Measurements from ENCODE around the gene RBM28. TPM values are rescaled to one million over a fixed set of nuclear protein-coding genes. Genes with fewer than 3 reads are reported as not detected.

RBM28 gene
- total and polyA plus RNA-seq, 2 of the 8 experiments (the other 6 are each of a cell fraction or from before 2014, with no cell fraction given): 12.8 to 65.3 TPM

- Histone ChIP-seq H3K9ac (replicated peaks in 1 of 4; ENCODE audit: extremely low read depth in 1 of 4, low read depth in 3 of 4, low read length in 3 of 4) (no peak overlapping the region), H3K9me3 (ENCODE audit: insufficient read depth in 2 of 2, low read depth in 1 of 2, low read length in 1 of 2) (no peaks in the 10 kb centered on the region), H3K4me1 (replicated peaks in 1 of 4; ENCODE audit: control insufficient read depth in 3 of 4, insufficient read depth in 4 of 4, low read length in 3 of 4) (peaks cover 4 to 28% (median 21%) of the 10 kb centered on the region in 4 experiments), H2AK5ac (ENCODE audit: low read depth, low read length) (no peak overlapping the region), H3K4me2 (ENCODE audit: insufficient read depth in 1 of 2, low read depth in 2 of 2, low read length in 2 of 2) (peak overlapping the region; percentile 57 to 61; a peak in 3 of 4 replicates), H3K23me2 (ENCODE audit: low read depth, low read length) (no peaks in the 10 kb centered on the region; the same call in 1 of the 2 replicates), H3K23ac (ENCODE audit: insufficient read length) (no peak overlapping the region), H2BK20ac (ENCODE audit: low read length) (peak overlapping the region; percentile 99), H4K20me1 (replicated peaks in 1 of 2; ENCODE audit: control insufficient read depth in 1 of 2, insufficient read depth in 2 of 2, low read length in 2 of 2) (no peaks in the 10 kb centered on the region), H3K4me3 (ENCODE audit: extremely low read depth in 1 of 4, insufficient read depth in 2 of 4, low read depth in 3 of 4, low read length in 4 of 4) (peak overlapping the region in 1 of 4 experiments; percentile 38; a peak in 2 of 8 replicates), H3K56ac (replicated peaks; ENCODE audit: insufficient read length, low read depth, low read length) (no peak overlapping the region), H3K18ac (ENCODE audit: extremely low read depth, low read length) (peak overlapping the region; percentile 79), H3K27me3 (replicated peaks in 1 of 4; ENCODE audit: control insufficient read depth in 3 of 4, extremely low read depth in 1 of 4, insufficient read depth in 3 of 4, low read length in 3 of 4) (peaks cover 0 to 3% (median 1%) of the 10 kb centered on the region in 4 experiments; a peak in 2 of 7 replicates), H3K14ac (ENCODE audit: insufficient read length) (no peak overlapping the region), H2BK15ac (ENCODE audit: low read length) (peak overlapping the region; percentile 66; the same call in 1 of the 2 replicates), H4K91ac (replicated peaks; ENCODE audit: insufficient read length, low read length) (peak overlapping the region; percentile 16), H3K79me2 (ENCODE audit: control insufficient read depth in 1 of 2, insufficient read depth in 2 of 2, low read length in 2 of 2) (no peaks in the 10 kb centered on the region), H2BK12ac (ENCODE audit: low read depth, low read length) (peak overlapping the region; percentile 84), H3K36me3 (ENCODE audit: control insufficient read depth in 2 of 4, insufficient read depth in 4 of 4, low read length in 3 of 4) (no peaks in the 10 kb centered on the region), H2AFZ (ENCODE audit: low read length) (peak overlapping the region; percentile 56; the same call in 1 of the 2 replicates), H2BK120ac (replicated peaks; ENCODE audit: low read depth, low read length) (peak overlapping the region; percentile 10), H3K27ac (ENCODE audit: low read depth, low read length) (no peak overlapping the region), H4K8ac (ENCODE audit: extremely low read depth, insufficient read depth, low read length) (no peak overlapping the region), H4K5ac (ENCODE audit: insufficient read length, low read depth, low read length) (no peak overlapping the region), H2BK5ac (ENCODE audit: low read depth, low read length) (peak overlapping the region; percentile 63; the same call in 1 of the 2 replicates), H3K79me1 (ENCODE audit: low read depth, low read length) (no peaks in the 10 kb centered on the region; the same call in 1 of the 2 replicates), H3K4ac (replicated peaks; ENCODE audit: insufficient read length, low read depth, low read length) (peak overlapping the region; percentile 17)
- 88% methylated on average over 1 of the region's 1 CpG; no CpG with 5 or more reads in 1 of the 2 experiments for WGBS, 2 experiments (ENCODE audit: extremely low coverage in 1 of 2, insufficient coverage in 1 of 2, insufficient read length in 1 of 2, insufficient replicate concordance in 2 of 2, low coverage in 1 of 2, low lambda C conversion rate in 2 of 2, missing lambda C conversion rate in 1 of 2)
- FAIRE-seq: no peak
- POLR2A ChIA-PET (ENCODE audit: partially characterized antibody): interaction anchor here (0.6 to 2.6 kb wide), 7 partner anchors 10 to 189 kb away, joined by 3 to 23 read pairs (median 7); partner anchors contain the start of genes HILPDA and RBM28
- TF ChIP-seq NRF1 (IDR thresholded peaks at IDR 0.05; ENCODE audit: low read depth, low read length): no peak
- TF ChIP-seq SP1 (IDR thresholded peaks at IDR 0.05; ENCODE audit: low read depth, low read length): no peak
- TF ChIP-seq TBP (IDR thresholded peaks at IDR 0.05; ENCODE audit: low read depth, low read length): no peak
- no peak for TF ChIP-seq JUND (IDR thresholded peaks at IDR 0.05; ENCODE audit: low read length)
- TF ChIP-seq SAP30 (IDR thresholded peaks at IDR 0.05; ENCODE audit: insufficient read depth, insufficient replicate concordance, low read length): no peak
- no peak for TF ChIP-seq RXRA (IDR thresholded peaks at IDR 0.05; ENCODE audit: insufficient read depth, low read depth, low read length)
- no peak for TF ChIP-seq TCF12 (IDR thresholded peaks at IDR 0.05; ENCODE audit: low read depth, low read length)
- TF ChIP-seq CBX8 (IDR thresholded peaks at IDR 0.05; ENCODE audit: borderline replicate concordance, low read depth, low read length): no peak
- no peak for TF ChIP-seq KDM5A (IDR thresholded peaks at IDR 0.05; ENCODE audit: low read length)
- no peak for DNase-seq (ENCODE audit: low read depth in 1 of 2, low spot score in 2 of 2)
- CTCF ChIA-PET (ENCODE audit: partially characterized antibody): interaction anchor here (1.0 to 1.3 kb wide), 9 partner anchors 11 to 161 kb away, joined by 3 to 8 read pairs (median 4); no protein-coding TSS in a partner anchor
Observed at GRCh38 chr7:128266529-128266882, 77.2 kb downstream of the RBM28 start.
